Measurements from ENCODE around the gene GRB7. TPM values are rescaled to one million over a fixed set of nuclear protein-coding genes. Genes with fewer than 3 reads are reported as not detected.
A peak's percentile ranks its signal among the peaks of the same experiment; 100 is the strongest.
"Not testable (repeated sequence)": the region's sequence is repeated elsewhere in the genome, so short reads cannot be mapped to it uniquely, and the experiment has no call there.

GRB7 gene
- total RNA-seq, 4 donors from 2014 or later, result 14.0 to 64.0 (median 26.3) TPM

DNA sequence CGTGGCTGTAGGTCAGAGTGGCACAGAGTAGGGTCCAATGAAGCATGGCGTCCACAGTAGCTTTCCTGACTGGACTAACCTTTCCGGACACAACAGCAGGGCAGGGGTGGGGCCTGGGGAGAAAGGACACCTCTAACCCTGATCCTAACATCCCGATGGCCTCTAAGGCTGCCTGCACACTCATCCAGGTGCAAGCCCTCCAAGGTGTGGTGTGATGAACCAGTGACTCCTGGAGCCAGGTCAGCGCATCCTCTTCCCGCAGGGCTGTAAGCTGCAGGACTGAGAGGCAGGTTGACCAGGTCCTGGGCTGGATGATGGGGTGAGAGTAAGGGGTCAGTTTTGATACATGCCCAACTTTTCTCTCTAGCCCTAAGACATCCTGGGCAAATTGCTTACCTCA is 41.0 kb upstream of the GRB7 start:
- Histone ChIP-seq H3K4me3 (no peak overlapping the region), H3K4me1 (peaks cover 0 to 15% (median 0%) of the 10 kb centered on the region in 4 donors), H3K36me3 (no peaks in the 10 kb centered on the region), H3K9me3 (no peaks in the 10 kb centered on the region), H3K27me3 (no peaks in the 10 kb centered on the region), H3K27ac (no peak overlapping the region)
- no peak for DNase-seq
- TF ChIP-seq, protein P1, sequence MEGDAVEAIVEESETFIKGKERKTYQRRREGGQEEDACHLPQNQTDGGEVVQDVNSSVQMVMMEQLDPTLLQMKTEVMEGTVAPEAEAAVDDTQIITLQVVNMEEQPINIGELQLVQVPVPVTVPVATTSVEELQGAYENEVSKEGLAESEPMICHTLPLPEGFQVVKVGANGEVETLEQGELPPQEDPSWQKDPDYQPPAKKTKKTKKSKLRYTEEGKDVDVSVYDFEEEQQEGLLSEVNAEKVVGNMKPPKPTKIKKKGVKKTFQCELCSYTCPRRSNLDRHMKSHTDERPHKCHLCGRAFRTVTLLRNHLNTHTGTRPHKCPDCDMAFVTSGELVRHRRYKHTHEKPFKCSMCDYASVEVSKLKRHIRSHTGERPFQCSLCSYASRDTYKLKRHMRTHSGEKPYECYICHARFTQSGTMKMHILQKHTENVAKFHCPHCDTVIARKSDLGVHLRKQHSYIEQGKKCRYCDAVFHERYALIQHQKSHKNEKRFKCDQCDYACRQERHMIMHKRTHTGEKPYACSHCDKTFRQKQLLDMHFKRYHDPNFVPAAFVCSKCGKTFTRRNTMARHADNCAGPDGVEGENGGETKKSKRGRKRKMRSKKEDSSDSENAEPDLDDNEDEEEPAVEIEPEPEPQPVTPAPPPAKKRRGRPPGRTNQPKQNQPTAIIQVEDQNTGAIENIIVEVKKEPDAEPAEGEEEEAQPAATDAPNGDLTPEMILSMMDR (IDR thresholded peaks at IDR 0.05), result no peak
- TF ChIP-seq POLR2A (IDR thresholded peaks at IDR 0.05), result no peak

DNA sequence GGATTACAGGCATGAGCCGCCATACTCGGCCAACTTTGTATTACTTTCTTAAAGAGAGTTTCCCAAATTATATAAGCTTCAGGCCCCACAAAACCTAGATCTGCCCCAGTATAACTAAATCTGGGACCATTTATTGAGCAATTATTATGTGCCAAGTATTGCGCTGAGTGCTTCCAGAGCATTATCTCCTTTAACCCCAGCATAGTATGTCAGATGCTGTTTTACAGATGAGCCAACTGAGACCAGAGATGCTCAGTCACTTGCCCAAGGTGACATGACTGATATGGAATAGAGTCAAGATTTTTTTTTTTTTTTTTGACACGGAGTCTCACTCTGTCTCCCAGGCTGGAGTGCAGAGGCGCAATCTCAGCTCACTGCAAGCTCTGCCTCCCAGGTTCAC is 39.8 kb upstream of the GRB7 start:
- no peak for DNase-seq
- no peak overlapping the region for H3K4me3 ChIP-seq
- TF ChIP-seq, protein P1 (IDR thresholded peaks at IDR 0.05), result no peak
- no peak for TF ChIP-seq POLR2A (IDR thresholded peaks at IDR 0.05)
- H3K4me1 ChIP-seq, result peaks cover 0 to 27% (median under 1%) of the 10 kb centered on the region in 4 donors
- no peak overlapping the region for H3K27ac ChIP-seq
- no peaks in the 10 kb centered on the region for H3K36me3 ChIP-seq
- no peaks in the 10 kb centered on the region for H3K9me3 ChIP-seq
- H3K27me3 ChIP-seq, result no peaks in the 10 kb centered on the region

DNA sequence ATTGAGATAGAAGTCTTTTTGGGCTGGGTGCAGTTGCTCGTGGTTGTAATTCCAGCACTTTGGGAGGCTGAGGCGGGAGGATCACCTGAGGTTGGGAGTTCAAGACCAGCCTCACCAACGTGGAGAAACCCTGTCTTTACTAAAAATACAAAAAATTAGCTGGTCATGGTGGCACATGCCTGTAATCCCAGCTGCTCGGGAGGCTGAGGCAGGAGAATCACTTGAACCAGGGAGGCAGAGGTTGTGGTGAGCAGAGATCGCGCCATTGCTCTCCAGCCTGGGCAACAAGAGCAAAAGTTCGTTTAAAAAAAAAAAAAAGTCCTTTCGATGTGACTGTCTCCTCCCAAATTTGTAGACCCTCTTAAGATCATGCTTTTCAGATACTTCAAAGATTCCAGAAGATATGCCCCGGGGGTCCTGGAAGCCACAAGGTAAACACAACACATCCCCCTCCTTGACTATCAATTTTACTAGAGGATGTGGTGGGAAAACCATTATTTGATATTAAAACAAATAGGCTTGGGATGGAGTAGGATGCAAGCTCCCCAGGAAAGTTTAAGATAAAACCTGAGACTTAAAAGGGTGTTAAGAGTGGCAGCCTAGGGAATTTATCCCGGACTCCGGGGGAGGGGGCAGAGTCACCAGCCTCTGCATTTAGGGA is 38.5 kb upstream of the GRB7 start:
- DNase-seq, H3K27me3 ChIP-seq, H3K36me3 ChIP-seq, H3K9me3 ChIP-seq: not testable (repeated sequence)
- peak overlapping the region; percentile 65 to 96 (median 92) for H3K27ac ChIP-seq
- peaks cover 0 to 40% (median 1%) of the 10 kb centered on the region in 4 donors for H3K4me1 ChIP-seq
- peak overlapping the region; percentile 40 to 88 (median 68) for H3K4me3 ChIP-seq

DNA sequence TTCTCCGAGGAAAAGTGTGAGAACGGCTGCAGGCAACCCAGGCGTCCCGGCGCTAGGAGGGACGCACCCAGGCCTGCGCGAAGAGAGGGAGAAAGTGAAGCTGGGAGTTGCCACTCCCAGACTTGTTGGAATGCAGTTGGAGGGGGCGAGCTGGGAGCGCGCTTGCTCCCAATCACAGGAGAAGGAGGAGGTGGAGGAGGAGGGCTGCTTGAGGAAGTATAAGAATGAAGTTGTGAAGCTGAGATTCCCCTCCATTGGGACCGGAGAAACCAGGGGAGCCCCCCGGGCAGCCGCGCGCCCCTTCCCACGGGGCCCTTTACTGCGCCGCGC is 38.0 kb upstream of the GRB7 start, which contains the start of gene ERBB2:
ERBB2 (plus strand) TSS at position 247 of the 330 bp plus-strand sequence. CDS start 175 bp downstream, outside the sequence.
- DNase-seq, result peak in 2 of 3 donors; percentile 81 to 86
- H3K27me3 ChIP-seq, result no peaks in the 10 kb centered on the region
- H3K4me1 ChIP-seq, result peaks cover 0 to 43% (median 3%) of the 10 kb centered on the region in 4 donors
- H3K27ac ChIP-seq, result peak within 1 kb of the TSS; percentile 65 to 96 (median 92)
- H3K36me3 ChIP-seq, result no peaks in the 10 kb centered on the region
- no peaks in the 10 kb centered on the region for H3K9me3 ChIP-seq
- peak within 1 kb of the TSS; percentile 40 to 88 (median 68) for H3K4me3 ChIP-seq
- TF ChIP-seq POLR2A (IDR thresholded peaks at IDR 0.05), result peak; percentile 86 to 90
- TF ChIP-seq, protein P1 (IDR thresholded peaks at IDR 0.05), result peak in 1 of 6 experiments; percentile 7

DNA sequence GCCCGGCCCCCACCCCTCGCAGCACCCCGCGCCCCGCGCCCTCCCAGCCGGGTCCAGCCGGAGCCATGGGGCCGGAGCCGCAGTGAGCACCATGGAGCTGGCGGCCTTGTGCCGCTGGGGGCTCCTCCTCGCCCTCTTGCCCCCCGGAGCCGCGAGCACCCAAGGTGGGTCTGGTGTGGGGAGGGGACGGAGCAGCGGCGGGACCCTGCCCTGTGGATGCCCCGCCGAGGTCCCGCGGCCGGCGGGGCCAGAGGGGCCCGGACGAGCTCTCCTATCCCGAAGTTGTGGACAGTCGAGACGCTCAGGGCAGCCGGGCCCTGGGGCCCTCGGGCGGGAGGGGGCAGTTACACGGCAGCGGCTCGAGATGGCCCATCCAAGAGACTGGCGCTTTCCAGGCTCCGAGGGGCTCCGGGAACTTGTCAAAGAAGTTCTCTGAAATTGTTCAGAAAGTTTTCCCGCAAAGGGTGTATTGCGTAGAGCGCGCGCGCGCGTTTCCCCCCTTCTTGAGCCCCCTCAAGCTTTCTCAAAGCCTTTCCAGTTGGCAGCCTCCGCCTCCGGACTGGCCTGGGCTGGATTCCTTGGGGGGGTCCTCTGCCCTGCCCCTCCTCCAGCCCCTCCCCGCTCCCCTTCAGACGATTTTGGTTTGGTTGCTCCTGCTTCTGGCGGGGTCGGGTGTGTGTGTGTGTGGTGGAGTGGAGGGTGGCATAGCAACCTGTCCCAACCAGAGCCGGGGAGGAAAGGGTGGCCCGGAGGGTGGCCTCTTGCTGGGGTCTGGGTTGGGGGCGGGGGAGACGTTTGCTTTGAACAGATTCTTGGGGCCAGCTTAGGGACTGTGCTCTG is 37.4 kb upstream of the GRB7 start:
- Histone ChIP-seq H3K9me3 (no peaks in the 10 kb centered on the region), H3K36me3 (no peaks in the 10 kb centered on the region), H3K4me3 (peak overlapping the region; percentile 40 to 88 (median 68)), H3K27me3 (no peaks in the 10 kb centered on the region), H3K4me1 (peaks cover 0 to 45% (median 5%) of the 10 kb centered on the region in 4 donors), H3K27ac (peak overlapping the region; percentile 65 to 96 (median 92))
- peak in 1 of 3 donors; percentile 69 for DNase-seq
- TF ChIP-seq, protein P1 (IDR thresholded peaks at IDR 0.05), result no peak
- no peak for TF ChIP-seq POLR2A (IDR thresholded peaks at IDR 0.05)

Measured in Peyer's patch (tissue), 4 donors.